Stimulated activated CD4-positive, alpha-beta T cell treated with anti-CD3 and anti-CD28 coated beads, Interleukin-4, amount 100 ng/mL, for 4 hours (primary cell): Measurements from ENCODE around the gene LRP1B.
"Not testable (repeated sequence)": the region's sequence is repeated elsewhere in the genome, so short reads cannot be mapped to it uniquely, and the experiment has no call there.

Source experiments
- DNase-seq, 2 experiments: peaks; one replicate each; pipeline ENCODE4 v3.0.0-alpha.2; 2020

LRP1B gene

DNA sequence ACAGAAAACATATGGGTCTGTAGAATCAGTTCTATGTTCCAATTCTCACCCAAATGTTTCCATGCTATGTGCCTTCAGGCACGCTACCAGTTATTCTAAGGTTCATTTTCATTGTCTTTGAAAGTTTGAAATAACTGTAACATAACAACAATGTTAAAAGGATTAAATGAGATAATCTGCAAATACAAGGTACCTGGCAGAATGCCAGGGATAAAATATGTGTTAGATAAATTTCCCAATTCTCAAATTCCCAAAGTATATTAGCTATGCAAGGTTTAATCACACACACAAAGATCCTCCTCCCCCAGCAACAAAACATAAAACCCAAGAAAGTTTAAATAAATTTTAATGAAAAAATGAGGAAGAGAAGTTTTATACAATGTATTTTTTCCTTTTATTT is 261.2 kb downstream of the LRP1B start:
- no peak for DNase-seq

DNA sequence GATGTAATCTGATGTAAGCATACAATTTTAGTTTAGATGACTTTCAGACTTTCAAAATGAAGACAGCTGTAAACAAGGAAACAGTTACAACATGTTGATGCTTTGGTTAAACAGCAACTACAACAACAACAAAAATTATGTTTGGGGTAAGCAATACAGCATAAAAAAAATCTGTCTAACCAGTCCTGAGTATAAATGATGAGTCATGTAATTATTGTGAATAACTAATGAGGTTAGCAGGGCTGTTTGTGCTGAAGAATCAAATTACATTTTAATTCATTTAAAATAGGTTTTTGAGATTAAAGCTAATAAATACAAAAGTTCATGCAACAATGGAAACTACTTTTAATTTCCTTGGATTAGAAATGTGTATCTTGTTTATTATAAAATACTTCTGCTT is 266.9 kb downstream of the LRP1B start:
- no peak for DNase-seq

DNA sequence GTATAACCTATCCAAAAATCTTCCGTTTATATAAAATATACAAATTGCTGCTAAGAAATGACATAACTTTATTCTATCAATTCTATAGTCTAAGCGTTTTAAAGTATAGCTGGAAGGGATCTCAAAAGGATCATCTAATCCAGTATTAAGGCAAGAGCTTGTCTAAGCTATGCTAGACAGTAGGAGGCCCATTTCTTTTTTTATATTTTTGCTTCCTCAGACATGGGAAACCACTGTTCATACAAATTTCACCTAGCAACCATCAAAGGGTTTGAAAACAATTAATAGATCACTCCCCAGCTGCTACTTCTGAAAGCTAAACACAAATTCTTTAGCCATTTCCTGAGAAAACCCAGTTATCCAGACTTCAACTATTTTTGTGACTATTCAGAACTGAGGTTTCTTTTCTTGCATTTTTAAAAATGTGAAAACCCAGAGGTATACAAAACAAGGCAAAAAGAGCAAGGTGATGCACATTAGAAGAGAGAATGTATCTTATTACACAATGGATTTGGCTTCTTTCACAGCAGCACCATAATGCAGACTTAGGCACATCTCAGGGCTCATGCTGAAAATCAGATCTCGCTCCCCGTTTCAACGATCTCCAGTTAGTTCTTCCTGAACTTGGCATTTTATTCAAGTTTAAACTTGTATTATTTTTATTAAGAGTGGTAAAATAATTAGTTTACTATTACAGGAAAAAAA is 274.4 kb downstream of the LRP1B start:
- no peak for DNase-seq

DNA sequence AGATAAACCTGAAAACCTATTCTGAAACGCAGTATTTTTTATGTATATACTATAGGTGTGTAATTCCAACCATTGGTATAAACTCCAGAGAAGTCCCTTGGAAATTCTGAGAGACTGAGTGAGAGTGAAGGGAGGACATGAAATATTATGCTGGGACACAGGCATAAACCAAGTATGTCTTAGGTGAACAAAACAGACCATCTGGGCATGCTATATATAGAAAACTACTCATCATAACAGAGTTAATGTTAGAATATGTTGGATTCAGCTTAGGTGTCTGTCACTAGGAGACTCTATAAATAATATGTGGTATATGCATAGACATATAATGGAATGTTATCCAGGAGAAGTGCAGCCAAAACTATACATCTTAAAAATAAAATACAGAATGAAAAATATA is 282.6 kb downstream of the LRP1B start:
- DNase-seq = no peak

DNA sequence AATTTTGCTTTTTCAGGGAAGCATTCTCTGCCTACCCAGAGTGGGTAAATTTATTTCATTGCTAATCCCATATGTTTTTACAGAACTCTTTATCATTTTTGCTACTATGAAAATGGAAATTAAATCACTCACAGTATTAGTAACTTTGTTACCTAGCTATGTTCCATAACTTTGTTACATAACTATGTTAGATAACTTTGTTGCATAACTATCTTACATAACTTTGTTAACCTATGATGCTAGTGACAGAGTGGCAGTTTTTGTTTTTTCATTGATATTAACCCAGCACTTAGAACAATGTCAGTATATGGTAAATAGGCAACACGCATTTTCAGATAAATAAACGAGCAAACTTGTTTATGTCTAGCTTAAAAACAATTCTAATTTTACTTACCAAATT is 286.6 kb downstream of the LRP1B start:
- no peak for DNase-seq

DNA sequence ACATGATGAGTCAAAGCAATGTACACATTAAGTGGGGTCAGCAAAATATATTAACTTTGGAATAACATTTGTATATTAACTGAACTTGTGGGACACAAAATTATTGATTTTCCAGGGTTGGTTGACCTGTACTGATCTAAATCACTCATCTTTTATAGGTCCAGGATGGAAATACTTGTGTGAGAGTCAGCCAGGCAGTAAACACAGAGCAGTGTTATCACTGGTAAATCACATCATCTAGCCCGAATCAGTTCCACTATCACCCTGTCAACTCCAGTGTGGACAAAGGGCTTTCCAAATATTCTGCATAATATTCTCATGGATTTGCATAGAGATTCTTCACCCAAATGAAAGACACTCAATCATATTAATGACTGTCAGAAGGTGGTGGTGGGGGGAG is 295.7 kb downstream of the LRP1B start:
- DNase-seq = no peak

DNA sequence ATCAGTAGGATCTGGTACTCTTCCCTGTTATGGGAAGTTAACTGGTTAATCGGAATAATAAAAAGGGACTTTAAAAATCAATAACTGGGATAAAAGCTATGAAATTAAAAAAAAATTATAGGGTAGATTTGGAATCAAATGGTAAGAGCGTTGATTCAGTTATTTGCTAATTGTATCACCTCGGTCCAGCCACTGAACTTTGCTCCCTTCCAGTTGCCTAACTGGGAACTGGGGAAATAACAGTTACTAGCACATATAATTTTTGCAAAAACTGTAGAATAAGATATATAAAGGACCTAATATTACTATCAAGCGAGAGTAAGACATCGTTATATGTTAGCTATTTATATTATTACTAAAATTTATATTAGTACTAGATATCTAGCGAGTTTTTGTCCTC is 302.1 kb downstream of the LRP1B start:
- no peak for DNase-seq

DNA sequence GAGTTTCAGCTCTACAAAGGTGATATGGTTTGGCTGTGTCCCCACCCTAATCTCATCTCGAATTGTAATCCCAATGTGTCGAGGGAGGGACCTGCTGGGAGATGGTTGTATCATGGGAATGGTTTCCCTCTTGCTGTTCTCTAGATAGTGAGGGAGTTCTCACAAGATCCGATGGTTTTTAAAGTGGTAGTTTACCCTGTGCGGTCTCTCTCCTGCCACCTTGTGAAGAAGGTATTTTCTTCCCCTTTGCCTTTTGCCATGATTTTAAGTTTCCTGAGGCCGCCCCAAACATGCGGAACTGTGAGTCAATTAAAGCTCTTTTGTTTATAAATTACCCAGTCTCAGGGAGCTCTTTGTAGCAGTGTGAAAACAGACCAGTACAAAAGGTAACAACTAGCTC is 306.0 kb downstream of the LRP1B start:
- DNase-seq = no peak

DNA sequence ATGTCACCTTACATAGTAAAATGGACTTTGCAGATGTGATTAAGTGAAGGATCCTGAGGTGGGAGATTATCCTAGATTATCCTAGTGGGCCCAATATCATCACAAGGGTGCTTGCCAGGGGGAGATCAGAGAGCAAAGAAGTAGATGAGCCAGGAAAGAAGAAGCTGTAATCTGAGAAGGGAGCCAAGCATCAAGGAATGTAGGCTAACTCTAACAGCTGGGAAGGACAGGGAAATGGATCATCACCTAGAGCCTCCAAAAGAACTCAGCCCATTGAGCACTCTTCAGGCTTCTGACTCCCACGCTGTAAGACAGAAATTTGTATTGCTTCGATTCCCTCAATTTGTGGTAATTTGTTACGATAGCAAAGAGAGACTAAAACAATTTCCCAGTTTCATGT is 309.9 kb downstream of the LRP1B start:
- DNase-seq = no peak

DNA sequence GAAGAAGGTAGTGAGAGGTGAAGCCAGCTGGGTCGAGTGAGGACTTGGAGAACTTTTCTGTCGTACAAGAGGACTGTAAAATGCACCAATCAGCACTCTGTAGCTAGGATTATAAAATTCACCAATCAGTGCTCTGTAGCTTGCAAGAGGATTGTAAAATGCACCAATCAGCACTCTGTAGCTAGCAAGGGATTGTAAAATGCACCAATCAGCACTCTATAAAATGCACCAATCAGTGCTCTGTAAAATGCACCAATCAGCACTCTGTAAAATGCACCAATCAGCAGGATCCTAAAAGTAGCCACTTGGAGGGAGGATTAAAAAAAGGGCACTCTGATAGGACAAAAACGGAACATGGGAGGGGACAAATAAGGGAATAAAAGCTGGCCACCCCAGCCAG is 315.5 kb downstream of the LRP1B start:
- DNase-seq = not testable (repeated sequence)

DNA sequence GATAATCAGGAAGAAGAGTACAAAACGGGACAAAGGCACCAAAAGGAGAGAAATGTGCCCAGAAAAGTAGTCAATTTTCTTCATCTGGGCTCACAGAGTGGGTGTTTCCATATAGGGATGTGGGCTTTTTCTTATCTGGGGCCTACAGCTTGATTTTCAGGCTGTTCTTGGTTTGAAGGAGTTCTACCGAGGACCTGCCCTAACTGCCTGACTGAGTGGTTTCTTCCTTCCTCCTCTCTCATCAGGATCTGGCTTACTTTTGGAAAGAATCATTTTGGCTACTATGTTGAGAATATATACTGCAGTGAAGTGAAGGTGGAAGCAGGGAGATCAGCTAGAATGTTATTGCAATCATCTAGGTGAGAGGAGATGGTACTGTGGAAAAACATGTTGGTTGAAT is 316.7 kb downstream of the LRP1B start:
- no peak for DNase-seq

DNA sequence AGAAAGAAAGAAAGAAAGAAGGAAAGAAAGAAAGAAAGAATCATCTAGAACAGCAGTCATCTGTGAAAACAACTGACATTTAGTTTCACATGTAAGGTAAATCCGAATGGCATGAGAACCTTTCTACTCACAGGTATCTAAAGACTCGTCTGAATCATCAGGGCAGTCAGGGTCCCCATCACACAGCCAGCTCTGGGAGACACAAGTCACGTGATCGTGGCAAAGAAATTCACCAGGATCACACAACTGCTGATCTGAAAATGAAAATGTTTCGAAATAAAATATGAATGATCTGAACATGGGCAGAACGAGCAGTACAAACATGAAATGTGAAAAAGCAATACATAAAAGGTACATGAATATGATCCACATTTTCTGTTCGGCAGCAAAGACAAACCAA is 320.7 kb downstream of the LRP1B start:
- no peak for DNase-seq

DNA sequence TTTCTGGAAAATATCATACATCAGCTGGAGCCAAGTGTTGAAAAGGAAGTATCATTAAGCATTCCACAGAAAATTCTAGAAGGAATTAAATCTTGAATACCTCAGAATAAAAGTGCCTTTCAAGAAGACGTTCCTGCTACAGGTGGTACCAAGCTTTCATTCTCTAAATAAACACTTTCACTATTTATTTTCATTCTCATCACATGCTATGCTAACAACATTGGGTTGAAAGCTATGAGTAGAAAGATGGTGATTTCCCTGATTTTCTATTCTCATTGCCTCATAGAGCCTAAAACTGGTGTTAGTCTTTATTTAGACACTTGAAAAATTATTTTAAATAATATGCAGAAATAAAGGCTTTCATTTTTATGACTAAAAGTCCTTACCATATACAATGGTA is 324.7 kb downstream of the LRP1B start:
- DNase-seq = no peak

DNA sequence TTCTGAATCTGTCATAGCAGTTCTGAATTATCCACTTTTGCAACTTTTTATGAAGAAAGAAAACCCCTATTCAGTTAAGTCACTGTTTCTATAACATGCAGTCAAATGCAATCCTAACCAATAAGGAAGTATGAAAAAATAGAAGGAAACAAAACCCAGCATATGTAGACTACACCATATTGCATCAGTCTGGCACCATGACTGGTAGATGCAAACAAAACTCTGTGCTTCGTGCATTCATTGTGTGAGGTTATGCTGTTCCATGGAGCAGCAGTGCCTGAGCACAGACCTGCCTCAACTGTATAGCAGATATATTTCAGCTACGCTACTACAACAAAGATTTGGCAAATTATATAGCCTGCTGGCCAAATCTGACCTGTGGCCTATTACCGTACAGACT is 325.5 kb downstream of the LRP1B start:
- no peak for DNase-seq

DNA sequence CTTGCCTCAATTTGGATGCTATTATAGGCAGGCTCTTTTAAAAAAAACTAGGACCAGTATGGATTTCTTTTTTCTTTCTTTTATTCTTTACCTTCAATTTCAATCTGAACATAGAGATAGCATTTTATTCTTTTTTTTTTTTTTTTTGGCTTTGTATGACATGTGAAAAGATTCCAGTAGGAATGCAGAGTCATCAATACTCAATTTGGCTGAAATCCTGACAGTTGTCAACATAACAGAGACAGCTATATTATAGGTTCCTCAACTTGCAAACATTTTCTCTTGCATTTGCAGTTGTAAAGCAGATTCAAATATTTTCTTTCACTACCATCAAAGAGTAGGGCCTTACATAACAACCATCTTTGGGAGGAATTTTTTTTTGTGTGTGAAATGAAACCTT is 334.4 kb downstream of the LRP1B start:
- DNase-seq = no peak

DNA sequence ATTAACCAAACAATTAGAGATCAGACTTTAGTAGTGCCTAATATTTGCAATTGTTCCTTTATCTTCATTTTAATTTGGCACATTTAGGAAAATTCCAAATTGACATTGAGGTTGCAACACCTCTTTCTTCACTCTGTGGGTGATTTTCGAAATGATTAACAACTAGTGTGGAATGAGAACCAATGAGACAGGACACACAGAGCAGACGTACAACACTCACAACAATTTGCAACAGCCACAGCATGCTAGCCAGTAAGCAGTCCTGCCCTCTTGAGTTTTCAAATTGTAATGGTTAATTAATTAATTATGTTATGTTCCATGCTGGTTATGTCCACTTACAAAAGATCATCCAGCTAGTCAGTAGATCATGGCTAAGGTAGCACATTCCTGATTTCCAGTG is 339.3 kb downstream of the LRP1B start:
- DNase-seq = no peak

DNA sequence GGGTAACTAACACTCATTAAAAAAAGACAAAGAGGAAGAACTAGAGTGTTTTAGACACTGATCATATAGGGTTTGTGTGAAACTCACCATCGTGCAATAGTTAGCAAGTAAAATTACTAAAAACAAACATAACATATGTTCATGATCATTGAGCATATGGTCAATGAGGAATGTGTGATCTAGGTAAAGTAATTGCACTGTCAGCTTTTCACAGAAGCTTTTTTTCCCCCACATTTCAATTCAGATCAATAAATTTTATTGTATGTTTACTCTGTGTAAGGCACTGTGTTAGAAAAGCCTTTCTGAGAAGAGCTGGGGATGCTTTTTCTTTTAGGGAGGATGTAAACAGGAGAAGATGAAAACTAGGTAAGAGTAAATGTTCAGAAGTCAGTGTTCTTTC is 348.2 kb downstream of the LRP1B start:
- no peak for DNase-seq

DNA sequence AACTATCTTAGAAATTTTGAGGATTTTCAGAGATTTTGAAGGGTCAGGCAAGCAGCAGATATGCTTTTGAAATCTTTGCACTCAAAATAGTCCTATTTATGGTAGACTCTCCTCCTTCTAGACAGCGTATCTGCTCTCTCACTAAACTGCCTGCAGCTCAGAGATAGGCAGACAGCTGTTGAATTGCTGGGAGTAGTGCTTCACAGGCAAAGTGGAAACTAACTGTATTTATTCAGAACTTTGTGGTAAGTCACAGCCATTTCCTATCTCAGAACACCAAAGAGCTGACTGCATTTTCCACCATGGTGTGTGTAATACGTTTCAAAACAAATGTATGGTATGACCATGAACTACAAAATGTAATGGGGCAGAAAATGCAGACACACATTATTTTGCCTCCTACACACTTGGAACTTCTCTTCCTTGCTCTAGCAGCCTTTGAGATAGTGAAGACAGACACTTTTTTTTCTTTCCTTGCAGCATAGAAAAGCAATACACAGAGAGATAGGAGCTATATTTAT is 352.4 kb downstream of the LRP1B start:
- no peak for DNase-seq

DNA sequence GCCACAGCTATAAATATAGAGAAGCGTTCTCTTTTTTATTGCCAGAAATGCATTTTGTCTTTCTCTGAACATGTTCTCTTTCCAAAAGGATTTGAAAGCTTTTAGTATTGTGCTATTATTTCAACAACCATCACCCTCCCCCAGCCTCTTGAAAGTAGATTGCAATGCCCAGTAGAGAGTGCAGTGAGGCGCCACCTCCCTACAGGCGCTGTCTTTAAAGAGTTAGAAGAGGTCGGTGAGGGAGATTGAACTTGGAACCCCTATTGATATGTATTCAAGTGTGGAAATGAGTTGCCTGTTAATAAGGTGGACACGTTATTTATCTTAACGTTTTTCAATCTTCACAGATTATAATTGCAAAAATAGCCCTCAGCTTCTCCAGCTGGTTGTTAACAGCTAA is 360.3 kb downstream of the LRP1B start:
- DNase-seq = no peak

DNA sequence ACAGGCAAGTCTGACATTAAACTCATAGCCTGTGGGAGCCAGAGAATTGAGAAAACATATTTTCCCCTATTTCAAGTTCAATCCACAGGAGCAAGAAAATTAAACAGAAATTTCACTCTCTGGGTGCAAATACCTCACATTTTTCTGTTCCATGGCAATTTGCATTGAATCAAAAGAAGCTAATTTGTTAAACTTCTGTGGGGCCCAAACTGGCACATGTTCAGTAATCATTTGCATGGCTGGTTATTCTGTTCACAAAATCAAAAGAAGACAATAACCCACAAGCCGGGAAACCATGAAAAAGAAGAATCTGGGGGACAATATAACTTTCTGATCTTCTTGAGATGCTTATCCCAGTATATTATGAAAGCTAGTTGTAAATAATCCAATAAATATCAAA is 363.1 kb downstream of the LRP1B start:
- no peak for DNase-seq

DNA sequence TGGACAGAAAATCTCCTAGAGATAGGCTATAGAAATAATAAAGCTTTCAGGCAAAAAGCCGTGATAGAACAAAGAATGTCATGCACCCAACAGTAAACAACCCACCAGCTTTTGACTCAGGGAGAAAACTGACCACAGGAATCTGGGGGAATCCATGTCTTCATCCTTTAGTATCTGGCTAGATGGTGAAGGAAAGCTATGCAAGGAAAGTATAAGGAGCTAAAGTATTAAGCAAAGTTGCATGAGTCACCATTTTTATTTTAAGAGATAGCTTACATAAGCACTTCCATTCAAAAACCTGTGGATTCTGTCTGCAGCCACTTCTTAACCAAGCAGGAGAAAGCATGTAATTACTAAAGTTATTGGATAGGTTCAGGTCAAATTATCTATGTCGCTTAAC is 363.8 kb downstream of the LRP1B start:
- DNase-seq = no peak

DNA sequence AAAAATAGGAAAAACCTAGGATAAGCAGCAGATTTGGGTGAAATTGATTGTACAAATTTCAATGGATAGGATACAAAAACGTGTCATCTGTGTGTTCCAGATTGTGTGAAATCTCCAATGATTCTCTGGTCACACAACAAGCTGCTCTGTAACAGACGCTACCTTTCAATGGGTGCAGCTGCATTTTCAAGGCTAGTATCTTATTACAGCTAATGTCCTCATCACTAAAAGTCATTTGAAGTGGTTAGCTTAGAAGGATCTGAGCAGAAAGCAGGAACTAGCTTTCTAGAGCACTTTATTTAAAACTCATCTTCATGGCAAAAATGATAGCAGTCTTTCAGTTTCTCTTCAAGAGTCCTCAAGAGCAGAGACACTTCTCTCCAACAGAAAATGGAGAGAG is 364.6 kb downstream of the LRP1B start:
- no peak for DNase-seq

DNA sequence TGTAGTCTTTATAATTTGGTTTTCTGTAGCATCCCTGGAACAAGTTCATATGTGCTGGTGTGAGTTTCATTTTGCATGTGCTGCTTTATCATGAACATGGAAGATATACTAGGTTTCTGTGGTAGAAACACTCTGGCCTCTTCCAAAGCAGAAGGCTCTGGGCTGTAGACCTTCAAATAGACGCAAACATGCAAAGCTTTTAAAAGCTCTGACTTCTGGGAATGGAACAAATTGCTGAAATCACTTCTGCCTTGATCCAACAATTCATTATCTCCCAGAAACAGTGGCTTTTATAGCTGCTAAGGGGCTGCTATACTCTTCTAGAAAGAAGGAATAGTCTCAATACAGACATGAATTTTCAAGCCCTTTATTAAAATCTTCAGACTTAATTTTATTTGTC is 382.2 kb downstream of the LRP1B start:
- DNase-seq = no peak

DNA sequence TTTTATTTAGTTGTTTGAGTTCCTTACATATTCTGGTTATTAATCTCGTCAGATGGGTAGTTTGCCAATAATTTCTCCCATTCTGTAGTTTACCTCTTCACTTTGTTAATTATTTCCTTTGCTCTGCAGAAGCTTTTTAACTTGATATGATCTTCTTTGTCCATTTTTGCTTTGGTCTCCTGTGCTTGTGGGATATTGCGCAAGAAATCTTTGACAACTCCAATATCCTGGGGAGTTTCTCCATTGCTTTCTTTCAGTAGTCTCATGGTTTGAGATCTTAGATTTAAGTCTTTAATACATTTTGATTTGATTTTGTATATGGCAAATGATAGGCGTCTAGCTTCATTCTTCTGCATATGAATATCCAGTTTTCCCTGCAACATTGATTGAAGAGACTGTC is 389.2 kb downstream of the LRP1B start:
- DNase-seq = no peak

DNA sequence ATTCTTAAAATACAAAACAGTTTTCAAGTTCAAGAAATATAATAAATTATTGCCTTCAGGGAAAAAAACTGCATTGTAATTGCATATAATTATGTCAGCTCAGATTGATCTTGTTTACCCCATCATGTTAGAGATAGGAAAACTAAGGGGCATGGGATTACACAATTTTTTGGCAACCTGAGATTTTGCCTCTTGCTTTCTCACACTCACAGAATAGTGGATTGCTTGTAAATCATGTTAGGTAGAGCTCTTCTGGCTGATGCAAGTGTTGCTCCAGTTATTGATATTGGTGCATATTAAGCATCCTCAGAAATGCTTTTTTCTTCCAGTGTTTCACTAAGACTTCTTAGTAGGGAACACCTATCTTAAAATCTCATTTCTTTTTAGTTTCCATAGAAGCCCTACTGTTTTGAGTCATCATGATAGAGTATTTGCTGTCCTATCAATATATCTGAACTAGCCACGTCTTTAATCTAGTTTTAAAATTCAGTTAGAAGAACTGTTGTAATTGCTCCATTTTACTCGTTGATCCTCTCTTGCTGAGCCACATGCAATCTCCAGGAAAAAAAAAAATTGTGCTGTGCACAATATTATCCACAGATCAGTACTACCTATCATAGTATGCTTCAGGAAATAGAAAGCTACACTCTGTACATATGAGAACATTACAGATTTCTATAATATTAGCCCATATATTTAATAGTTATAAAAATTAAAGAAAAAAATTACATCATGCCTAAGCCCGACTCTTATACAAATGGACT is 393.1 kb downstream of the LRP1B start:
- no peak for DNase-seq
